Measurements from ENCODE around the gene KIF21B.
"Not testable (repeated sequence)": the region's sequence is repeated elsewhere in the genome, so short reads cannot be mapped to it uniquely, and the experiment has no call there.

The KIF21B gene

DNA sequence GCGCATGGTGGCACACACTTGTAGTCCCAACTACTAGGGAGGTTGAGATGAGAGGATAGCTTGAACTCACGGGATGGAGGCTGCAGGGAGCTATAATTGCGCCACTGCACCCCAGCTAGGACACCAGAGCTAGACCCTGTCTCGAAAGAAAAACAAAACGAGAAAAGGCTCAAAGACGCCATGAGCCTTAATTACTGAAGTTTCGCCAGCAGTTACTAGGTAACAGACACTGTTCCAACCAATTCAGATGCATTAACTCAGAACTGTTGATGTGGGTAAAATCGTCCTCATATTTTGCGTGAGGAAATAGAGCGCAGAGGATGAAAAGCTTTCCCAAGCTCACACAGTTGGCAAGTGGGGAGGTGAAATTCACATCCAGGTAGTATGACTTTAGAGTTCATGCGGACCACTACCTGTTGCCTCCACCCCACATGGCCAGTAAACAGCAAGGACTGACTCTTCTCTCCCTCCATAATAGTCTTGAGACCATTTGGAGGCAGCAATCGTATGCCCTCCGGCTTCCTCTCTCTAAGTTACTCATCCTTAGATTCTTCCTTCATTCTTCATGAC lies 88.8 kb downstream of the KIF21B start:
- DNase-seq = no peak

DNA sequence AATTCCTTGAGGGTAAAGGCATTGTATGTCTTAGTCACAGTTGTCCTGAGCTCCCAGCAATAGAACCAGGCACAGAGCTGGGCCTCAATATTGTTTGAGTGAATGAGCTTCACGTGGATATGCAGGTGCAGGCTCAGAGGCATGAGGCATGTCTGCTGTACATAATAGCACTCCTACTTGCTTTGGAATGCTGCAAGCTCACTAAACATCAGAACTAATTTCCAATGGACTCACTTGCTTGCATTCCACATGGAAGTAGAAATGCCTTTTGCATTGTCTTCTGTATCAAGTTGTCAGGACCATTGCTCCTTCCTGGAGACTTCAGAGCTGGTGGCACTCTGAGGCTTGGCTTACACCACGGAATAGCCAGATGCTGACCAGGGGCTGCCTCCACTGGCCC lies 91.7 kb downstream of the KIF21B start:
- DNase-seq = no peak

DNA sequence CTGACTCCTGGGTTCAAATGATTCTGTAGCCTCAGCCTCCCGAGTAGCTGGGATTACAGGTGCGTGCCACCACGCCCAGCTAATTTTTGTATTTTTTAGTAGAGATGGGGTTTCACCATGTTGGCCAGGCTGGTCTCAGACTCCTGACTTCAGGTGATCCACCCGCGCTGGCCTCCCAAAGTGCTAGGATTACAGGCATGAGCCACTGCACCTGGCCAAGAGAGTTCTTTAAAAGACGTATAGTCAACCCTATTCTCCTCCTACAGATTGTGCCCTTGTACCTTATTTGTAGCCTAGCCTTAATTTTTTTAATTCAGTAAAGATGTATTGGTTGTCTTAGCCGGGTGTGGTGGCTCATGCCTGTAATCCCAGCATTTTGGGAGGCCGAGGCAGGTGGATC lies 93.2 kb downstream of the KIF21B start:
- DNase-seq = not testable (repeated sequence)

DNA sequence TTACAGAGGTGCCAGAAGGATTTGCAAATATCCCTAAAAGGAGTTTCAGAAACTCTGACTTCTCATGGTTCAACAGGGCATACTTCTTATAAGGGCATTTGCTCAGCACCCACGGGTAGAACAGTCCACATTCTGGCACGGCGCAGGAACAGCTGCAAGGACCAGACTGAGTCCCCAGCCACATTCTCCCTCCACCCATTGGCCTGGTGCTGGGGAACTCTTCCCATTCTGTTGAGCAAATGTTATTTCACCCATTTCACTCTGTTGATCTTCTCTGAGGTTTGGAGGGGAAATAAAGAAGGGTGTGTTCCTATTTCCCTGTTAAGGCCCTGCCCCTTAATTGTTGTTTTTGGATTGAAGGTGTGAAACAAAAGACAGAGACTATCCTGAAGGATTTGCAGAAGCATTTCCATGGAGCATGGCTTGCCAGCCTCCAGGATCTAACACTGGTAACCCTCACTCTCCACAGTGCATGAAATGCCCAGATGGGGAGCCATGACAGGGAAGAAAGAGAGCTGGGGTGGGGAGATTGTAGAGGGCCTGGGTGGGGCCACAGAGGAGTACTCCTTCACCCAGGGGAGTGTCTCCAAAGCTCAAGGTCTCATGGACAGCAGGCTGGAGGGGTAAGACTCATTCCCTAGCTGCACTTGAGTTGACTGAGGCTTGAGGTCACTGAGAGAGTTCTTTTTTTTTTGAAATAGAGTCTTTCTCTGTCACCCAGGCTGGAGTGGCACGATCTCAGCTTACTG lies 93.8 kb downstream of the KIF21B start:
- no peak for DNase-seq

DNA sequence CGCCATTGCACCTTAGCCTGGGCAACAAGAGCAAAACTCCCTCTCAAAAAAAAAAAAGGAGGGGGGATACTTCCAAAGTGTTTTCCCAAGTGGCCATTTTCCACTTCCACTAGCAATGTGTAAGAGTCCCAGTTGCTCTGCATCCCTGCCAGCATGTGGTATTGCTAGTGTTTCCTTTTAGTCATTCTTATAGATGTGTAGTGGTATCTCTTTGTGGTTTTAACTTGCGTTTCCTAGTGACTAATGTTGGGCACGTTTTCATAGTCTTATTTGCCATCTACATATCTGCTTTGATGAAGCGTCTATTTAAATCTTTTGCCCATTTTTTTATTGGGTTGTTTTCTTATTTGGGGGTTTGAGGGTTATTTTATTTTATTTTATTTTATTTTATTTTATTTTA lies 97.7 kb downstream of the KIF21B start:
- no peak for DNase-seq

DNA sequence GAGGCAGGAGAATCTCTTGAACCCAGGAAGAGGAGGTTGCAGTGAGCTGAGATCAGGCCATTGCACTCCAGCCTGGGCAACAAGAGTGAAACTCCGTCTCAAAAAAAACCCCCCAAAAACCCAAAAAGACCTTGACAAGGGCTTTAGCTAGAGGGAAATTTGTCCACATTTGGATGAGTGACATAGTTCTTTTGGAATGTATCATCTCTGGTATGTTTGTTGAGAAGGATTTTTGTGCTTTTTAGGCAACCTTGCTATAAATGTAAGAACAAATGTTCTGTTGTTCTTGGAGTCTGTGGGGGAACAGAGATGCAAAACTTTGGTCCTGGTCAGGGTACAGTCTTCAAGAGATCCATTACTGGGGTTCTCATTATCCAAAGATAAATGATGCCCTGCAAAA lies 99.9 kb downstream of the KIF21B start:
- no peak for DNase-seq

DNA sequence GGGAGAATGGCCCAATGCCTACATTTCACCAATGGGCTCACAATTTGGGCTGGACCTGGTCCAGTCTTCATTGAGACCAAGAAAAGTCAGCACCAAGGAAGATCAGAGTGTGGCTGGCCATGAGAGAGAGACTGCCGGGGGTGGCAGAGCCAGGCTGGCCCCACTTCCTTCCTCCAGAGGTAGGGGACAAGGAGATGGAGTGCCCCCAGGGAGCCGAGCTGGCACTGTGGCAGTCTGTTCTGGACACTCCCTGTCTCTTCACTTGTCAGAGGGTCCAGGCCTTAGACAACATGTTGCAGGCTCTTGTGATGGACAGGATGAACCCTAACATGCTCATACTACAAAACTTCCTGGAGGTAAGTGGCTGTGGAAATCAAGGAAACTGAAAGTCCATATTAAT lies 101.1 kb downstream of the KIF21B start:
- no peak for DNase-seq

DNA sequence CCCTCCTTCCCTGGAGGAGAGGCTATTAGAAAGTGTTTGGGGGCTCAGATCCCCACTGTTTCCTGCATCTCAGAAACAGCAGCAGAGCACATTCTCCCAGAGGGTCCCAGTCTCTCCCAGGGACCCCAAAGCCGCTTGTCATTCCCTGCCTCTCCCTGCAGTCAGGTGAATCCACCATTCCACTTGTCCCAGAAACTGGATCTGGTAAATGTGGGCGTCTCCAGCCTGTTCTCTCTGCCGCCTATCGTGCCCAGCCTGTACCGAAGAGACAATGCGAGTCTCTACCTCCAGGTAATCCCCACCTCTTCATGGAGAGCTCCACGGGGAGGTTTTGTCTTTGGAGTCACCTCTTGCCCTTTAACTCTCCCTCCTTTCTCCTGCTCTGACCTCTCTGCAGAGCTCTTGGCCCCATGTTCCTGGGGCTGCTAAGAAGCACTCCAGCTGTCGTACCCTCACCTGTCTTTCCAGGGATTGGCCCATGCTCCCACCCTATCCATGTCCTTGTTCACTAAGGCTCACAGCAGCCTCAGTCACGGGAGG lies 101.9 kb downstream of the KIF21B start:
- no peak for DNase-seq

Measured in activated naive CD4-positive, alpha-beta T cell treated with anti-CD3 and anti-CD28 coated beads, Interleukin-2, amount 50 U/mL, for 16 hours (primary cell).